Mucosa of descending colon (tissue), 3 donors: ENCODE results near the gene S100A12. TPM values are rescaled to one million over a fixed set of nuclear protein-coding genes. Genes with fewer than 3 reads are reported as not detected.

Experiments
- ATAC-seq: fragments of 200-7000 bp; cut with Tn5 transposase; one replicate; pipeline ENCODE4 v1.9.1; 2020; ENCODE audit warnings: mild to moderate bottlenecking, moderate library complexity
- DNase-seq, 3 donors: peaks; one replicate each; pipeline ENCODE4 v3.0.0-alpha.2; 2020
- H3K36me3 ChIP-seq: fragments of 200-600 bp; one replicate; pipeline ENCODE4 v1.8.0; 2021; ENCODE audit warnings: low read depth, mild to moderate bottlenecking
- H3K4me1 ChIP-seq: fragments of 200-600 bp; one replicate; pipeline ENCODE4 v1.8.0; 2021; ENCODE audit warnings: low read depth, mild to moderate bottlenecking
- H3K4me3 ChIP-seq: fragments of 200-600 bp; one replicate; pipeline ENCODE4 v1.8.0; 2021; ENCODE audit warnings: mild to moderate bottlenecking
- H3K9me3 ChIP-seq: fragments of 200-600 bp; one replicate; pipeline ENCODE4 v1.8.0; 2021; ENCODE audit warnings: mild to moderate bottlenecking
- CTCF ChIP-seq: fragments of 200-600 bp; IDR thresholded peaks from one replicate; pipeline ENCODE4 v1.8.0; 2022; ENCODE audit warnings: antibody characterized with exemption, mild to moderate bottlenecking
- intact Hi-C, 2 donors: fragments of 100-400 bp; cut with DNase I in 1 of 2; cut with micrococcal nuclease in 1 of 2; formaldehyde crosslinking; loops; one replicate each; pipeline versions ENCODE4 v1.11.0 to v1.11.1; 2022; cut with DNase I, micrococcal nuclease
- total RNA-seq, 3 donors: library from RNA; stranded (reverse); fragmentation: NEBNext Ultra II Directional in 2 of 3; extraction: Animal tissue kit (Norgen Biotek cat#: 25700) in 2 of 3; gene quantifications; one replicate each; pipeline versions ENCODE4 v1.2.1 to v1.2.4, GENCODE V29; 2021 to 2023
- donor health status: DM: no; HTN: no; CAD: no; lungs with moderate emphysema.
- donor health status: DM: no; HTN: no; CAD: no.
- donor health status: DM: no; HTN: yes; CAD: no.

Gene S100A12
- total RNA-seq, 3 donors from 2014 or later = 0.87 to 1.5 TPM; not detected in 1

- Histone ChIP-seq H3K9me3 (no peaks in the 10 kb centered on the region), H3K4me1 (no peaks in the 10 kb centered on the region), H3K36me3 (no peaks in the 10 kb centered on the region), H3K4me3 (no peak overlapping the region)
- DNase-seq (no peak), ATAC-seq (no peak)
- no peak for TF ChIP-seq CTCF
- intact Hi-C loops = no loop called here
Observed at GRCh38 chr1:153340356-153340755, 35.1 kb downstream of the S100A12 start.

- ATAC-seq = no peak
- intact Hi-C loops = no loop called here
Observed at GRCh38 chr1:153339802-153340201, 35.6 kb downstream of the S100A12 start.

GRCh38 chr1:153337980-153338853, 37.2 kb downstream of the S100A12 start:
- ATAC-seq = no peak
- intact Hi-C loops = no loop called here
- no peak overlapping the region for H3K4me3 ChIP-seq

More at GRCh38 chr1:153339802-153340201, 35.6 kb downstream of the S100A12 start:
- H3K9me3 ChIP-seq = no peaks in the 10 kb centered on the region
- no peak overlapping the region for H3K4me3 ChIP-seq
- DNase-seq = no peak
- TF ChIP-seq CTCF = no peak
- no peaks in the 10 kb centered on the region for H3K36me3 ChIP-seq
- no peaks in the 10 kb centered on the region for H3K4me1 ChIP-seq

GRCh38 chr1:153336650-153337049, 38.8 kb downstream of the S100A12 start:
- intact Hi-C loops = no loop called here
- Histone ChIP-seq H3K4me1 (no peaks in the 10 kb centered on the region), H3K36me3 (no peaks in the 10 kb centered on the region), H3K4me3 (no peak overlapping the region), H3K9me3 (peaks cover 4% of the 10 kb centered on the region)
- DNase-seq (no peak), ATAC-seq (no peak)
- TF ChIP-seq CTCF = no peak

More at GRCh38 chr1:153337980-153338853, 37.2 kb downstream of the S100A12 start:
- Histone ChIP-seq H3K4me1 (no peaks in the 10 kb centered on the region), H3K9me3 (no peaks in the 10 kb centered on the region), H3K36me3 (no peaks in the 10 kb centered on the region)
- TF ChIP-seq CTCF = no peak
- DNase-seq = no peak

- intact Hi-C loops = no loop called here
- H3K36me3 ChIP-seq = no peaks in the 10 kb centered on the region
Observed at GRCh38 chr1:153333902-153334301, 41.5 kb downstream of the S100A12 start.

More at GRCh38 chr1:153333902-153334301, 41.5 kb downstream of the S100A12 start:
- no peaks in the 10 kb centered on the region for H3K4me1 ChIP-seq
- ATAC-seq = no peak
- peaks cover 12% of the 10 kb centered on the region for H3K9me3 ChIP-seq
- no peak for DNase-seq
- TF ChIP-seq CTCF = no peak
- no peak overlapping the region for H3K4me3 ChIP-seq
